ENCODE data around the gene MEGF6.

The MEGF6 gene

DNA sequence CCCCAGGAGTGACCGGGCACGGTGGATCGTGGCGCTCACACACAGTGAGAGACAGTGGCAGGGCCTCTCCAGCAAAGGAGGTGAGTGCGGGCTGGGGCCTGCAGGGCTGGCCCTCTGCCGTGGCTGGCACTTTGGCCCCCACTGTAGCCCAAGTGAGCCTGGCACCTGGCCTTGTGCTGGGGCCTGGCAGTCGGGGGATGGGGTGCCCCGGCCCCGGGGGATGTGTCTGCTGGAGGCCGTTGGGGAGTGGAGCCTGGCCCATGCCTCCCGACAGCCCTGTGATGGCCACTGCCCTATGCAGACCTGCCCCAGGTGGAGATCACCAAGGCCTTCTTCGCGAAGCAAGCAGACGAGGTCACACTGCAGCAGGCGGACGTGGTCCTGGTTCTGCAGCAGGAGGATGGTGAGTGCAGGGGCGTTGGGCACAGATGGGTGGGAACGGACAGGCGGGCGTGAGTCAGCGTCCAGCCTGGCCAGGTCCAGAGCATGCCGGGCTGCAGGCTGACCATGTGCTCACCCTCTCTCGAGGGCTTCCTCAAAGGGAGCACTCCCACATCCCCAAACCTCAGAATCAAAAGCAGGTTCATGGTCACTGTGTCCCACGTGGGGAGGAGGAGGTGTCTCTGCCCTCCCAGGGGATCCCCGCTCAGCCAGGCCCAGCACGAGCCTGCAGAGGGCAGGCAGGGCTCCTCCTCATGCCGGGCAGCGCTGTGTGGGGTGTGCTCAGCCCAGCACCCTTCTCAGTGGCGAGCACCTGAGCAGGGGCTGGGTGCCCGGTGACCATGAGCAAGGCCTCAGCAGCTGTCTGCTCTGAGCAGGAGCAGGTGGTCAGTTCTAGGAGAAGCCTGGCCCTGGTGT is 131.6 kb downstream of the MEGF6 start:
- no peak for DNase-seq

DNA sequence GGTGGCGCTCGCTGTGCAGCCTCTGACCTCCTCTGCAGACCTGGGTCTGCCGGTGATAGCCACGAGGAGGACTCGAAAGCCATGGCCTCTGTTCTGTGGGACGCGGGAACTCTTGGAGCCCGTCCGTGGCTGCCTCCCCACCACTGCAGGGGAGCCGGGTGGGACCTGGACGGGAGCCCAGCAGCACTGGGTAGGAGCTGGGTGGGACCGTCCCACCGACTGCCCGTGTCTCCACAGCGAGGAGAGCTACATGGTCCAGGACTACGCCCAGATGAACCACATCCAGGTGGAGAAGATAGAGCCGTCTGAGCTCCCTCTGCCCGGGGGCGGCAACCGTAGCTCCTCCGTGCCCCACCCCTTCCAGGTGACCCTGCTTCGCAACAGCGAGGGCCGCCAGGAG is 133.1 kb downstream of the MEGF6 start:
- no peak for DNase-seq

DNA sequence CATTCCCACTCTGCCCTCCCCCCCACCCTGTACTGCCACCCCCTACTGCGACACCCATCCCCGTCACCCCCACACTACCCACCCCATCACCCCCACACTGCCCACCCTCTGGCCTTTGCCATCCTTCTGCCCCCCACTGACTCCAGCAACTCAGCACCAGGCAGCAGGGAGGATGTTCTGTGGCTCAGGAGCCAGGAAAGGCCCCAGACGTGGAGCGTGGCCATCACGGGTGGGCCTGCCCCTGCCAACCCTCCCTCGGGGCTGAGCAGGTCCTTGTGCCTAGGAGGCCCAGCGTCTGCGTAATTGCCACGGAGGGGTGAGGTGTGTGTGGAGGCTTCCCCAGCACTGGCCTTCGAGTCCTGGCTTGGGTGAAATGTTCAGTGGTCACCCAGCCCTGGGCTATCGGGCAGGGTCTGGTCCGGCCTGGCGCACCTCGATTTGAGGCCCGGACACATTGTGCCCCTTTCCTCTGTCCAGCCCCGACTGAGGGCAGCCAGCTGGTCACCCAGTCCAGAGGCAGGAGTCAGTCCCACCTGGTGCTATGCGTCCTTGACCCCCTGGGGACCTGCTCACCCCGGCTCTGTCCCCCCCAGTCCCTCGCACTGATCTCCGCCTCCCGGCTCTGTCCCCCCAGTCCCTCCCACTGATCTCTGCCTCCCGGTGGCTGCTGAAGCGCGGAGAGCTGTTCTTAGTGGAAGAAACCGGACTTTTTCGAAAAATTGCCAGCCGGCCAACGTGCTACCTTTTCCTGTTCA is 133.9 kb downstream of the MEGF6 start:
- no peak for DNase-seq

DNA sequence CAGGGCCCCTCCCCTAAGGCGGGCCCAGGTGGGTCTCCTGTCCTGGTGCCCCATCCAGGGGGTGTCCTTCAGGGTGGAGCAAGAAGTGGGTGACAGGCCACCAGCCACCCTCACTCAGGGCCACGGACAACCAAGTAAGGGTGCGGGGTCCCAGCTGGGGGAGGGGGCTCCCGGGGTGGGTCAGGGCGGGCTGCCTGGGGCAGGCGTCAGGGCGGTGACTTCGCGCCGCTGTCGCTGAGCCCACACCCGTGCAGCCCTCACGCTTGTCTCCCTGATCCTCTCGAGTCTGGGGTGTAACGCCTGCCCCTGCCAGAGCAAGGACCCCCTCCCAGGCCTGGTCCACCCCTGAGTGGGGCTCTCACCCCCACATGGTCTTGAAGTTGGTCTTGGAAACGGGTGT is 134.6 kb downstream of the MEGF6 start:
- DNase-seq: no peak

DNA sequence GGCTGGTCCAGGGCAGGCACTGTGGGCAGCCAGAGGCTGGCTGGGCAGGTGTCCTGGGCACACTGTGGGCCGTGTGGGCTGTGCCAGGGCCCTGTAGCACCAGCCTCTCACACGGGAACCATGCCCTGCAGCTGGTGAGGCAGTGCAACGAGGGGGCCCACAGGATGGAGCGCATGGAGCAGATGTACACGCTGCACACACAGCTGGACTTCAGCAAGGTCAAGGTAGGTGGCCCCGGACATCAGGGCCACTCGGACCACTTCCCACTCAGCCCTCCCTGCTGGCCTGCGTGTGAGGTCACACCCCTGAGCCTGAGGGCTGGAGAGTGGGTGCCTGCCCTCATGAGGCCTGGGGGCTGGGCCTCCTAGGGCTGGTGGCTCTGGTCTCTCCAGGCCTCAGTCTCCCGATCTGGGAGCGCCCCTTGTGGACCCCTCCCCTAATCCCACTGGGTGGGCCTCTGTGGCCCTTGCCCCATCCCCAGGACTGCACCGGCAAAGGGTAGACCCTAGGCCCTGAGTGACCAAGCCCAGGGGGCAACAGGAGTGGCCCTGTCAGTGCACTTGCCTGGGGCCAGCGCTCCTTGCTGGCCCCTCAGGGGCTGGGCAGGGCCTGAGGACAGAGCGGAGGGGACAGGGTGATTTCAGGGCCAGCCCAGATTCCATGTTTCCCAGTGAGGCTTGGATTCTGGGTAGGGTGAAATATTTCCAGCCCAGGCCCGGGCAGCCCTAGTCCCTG is 135.3 kb downstream of the MEGF6 start:
- DNase-seq: no peak

DNA sequence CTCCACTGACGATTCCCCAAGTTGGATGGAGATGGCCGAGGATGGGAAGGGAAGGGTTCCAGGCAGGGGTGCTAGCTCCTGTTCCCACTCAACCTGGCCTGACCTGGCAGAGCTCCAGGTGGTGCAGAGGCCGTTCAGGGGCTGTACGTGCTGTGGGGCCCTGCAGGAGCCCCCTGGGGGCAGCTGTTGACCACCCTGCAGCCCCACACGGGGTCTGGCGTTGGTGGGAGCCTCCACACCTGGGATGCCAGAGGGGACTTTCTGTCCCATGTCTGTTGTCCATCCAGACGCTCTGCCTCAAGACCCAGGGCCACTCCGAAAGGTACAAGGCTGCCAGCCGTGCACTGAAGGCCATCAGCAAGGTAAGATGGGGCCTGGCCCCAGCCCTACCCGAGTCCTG is 136.9 kb downstream of the MEGF6 start:
- no peak for DNase-seq

DNA sequence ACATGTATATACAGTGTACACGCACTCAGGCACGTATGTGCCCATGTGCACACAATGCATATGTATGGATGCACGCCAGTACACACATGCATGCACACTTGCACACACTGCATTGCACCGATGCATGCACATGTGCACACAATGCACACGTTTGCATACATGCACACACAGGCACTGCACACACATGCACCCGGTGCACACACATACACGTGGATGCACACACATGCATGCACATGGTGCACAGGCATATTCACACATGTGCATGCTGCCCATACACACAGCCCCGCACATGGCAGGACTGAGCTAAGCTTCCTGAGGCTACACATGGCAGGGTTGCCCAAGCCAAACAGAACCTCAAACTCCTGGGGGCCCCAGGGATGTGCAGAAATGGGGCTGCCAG is 137.3 kb downstream of the MEGF6 start:
- DNase-seq: no peak

DNA sequence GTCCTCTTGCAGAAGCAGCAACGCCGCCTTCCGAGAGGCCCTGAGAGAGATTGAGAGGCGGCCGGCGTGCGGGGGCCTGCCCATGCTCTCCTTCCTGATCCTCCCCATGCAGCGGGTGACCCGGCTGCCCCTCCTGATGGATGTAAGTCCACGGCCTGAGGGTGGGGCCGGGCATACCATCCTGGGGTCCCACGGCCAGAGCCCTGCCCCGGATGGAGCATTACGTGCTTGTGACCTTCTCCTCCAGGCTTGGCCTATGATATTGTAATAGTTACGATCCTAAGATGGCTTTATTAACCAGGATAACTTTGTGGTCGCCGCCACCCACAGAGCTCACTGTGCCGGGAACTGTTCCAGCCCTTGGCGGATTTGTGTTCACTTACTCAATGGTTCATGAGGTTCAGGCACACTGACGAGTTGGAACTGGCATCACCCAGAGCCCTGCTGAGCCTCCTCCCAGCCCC is 137.9 kb downstream of the MEGF6 start:
- no peak for DNase-seq

DNA sequence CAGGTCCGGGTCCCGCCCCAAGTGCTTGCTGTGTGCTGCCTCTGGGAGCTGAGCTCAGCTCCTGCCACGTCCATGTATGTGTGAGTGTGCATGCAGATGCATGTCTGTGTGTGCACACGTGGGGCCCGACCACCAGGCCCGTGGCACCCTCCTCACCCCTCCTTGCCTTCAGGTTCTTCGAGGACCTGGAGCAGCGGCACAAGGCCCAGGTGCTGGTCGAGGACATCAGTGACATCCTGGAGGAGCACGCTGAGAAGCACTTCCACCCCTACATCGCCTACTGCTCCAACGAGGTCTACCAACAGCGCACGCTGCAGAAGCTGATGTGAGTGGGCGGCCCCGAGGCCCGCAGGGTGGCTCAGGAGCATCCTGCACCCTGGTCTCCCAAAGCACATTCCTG is 138.4 kb downstream of the MEGF6 start:
- no peak for DNase-seq

DNA sequence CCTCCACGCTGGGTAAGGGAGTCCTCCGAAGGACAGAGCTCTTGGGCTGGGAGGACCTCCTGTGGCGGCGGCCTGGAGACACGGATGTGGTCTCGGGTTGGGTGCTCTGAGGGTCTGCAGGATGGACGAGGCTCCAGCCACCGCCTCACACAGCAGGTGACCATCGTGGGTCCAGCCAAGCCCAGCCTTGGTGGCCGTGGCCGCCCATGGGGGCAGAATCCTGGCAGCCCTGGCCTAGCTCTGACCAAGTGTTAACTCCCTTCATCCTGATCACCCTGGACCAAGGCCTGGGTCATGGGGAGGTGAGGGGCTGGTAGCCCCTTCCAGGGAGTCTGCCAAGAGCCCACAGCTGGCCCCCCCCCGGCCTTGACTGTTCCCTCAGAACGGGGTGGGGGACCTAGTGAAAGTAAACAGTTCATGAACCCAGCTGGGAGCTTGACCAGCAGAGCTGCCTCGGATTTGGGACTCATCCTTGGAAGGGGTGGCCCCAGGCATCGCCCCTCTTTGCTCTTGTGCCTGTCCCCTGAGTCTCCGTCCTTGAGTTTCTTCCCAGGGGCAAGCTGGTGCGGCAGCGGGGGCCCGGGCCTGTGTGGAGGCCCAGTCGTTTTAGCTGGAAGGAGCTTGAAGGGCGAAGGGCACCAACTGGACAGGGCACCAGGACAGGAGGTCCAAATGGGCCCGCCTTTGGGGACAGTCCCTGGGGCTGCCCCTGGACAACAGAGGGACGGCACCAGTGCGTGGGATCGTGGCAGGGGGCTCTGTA is 139.0 kb downstream of the MEGF6 start:
- DNase-seq: no peak

DNA sequence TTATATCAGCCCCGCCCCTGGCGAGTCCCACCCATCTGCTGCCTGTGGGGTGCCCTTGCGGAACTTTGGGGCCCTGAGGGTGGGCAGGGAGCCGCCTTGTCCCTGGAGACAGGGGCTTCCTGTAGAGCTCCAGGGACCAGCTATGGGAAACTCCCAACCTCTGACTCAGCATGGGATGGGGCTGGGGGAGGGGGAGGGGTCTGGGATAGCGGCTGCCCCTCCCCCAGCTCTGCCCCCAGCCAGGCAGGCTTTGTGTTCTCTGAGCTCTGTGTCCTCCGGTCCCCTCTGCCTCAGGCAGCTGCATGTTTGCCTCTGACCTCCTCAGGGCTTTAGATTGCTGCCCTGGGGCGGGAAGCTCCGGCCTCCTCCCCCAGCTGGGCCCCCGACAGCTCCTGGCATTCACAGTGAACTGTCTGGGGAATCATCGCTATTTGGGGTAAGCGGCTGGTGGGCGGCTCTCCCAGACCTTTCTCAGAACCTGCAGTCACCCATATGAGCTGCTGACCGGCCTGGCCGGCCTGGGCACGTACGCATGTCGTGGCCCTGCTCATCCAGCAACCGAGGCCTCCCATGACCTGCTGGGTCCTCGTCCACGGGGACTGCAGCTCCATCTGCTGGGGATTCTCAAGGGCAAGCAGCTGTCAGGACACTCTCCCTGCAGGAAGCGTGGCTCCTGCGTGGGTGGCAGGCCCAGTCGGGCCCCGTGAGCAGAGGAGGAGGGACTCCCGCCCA is 139.8 kb downstream of the MEGF6 start:
- no peak for DNase-seq

DNA sequence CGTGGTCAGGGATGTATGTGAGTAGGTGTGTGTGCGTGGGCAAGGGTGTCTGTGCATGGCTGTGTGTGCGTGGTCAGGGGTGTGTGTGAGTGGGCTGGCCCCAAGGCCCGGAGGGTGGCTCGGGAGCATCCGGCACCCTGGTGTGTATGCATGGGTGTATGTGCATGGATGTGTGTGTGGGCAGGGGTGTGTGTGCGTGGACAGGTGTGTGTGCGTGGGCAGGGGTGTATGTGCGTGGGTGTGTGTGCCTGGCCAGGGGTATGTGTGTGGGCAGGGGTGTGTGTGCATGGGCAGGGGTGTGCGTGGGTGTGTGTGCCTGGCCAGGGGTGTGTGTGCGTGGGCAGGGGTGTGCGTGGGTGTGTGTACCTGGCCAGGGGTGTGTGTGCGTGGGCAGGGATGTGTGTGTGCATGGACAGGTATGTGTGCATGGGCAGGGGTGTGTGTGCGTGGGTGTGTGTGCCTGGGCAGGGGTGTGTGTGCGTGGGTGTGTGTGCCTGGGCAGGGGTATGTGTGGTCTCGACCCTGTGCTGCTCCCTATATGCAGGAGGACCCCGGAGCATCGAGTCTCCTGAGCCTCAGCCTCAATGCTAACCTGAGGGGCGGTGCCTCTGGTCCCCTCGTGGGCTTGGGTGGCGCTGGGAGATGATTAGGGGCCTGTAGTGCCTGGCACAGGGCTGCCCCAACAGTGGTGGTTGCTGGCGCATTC is 140.5 kb downstream of the MEGF6 start:
- no peak for DNase-seq

DNA sequence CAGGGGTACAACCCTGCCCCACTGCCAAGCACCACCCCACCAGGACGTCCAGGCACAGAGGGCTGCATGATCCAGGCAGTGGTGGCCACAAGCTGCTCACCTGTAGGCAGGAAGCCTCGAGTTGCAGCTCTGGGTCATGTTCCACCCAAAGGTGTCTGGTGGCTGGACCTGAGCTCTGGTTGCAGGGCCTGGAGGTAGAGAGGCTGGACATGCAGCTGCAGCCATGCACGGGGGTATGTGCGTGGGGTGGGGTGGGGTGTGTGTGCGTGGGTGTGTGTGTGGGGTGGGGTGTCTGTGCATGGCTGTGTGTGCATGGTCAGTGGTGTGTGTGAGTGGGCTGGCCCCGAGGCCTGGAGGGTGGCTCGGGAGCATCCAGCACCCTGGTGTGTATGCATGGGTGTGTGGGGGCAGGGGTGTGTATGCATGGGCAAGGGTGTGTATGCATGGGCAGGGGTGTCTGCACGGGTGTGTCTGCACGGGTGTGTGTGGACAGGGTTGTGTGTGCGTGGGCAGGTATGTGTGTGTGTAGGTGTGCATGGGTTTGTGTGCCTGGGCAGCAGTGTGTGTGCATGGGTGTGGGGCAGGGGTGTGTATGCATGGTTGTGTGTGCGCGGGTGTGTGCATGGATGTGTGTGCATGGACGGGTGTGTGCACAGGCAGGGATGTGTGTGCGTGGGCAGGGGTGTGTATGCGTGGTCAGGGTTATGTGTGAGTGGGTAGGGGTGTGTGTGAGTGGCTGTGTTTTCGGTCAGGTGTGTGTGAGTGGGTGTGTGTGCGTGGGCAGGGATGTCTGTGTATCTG is 141.3 kb downstream of the MEGF6 start:
- no peak for DNase-seq

DNA sequence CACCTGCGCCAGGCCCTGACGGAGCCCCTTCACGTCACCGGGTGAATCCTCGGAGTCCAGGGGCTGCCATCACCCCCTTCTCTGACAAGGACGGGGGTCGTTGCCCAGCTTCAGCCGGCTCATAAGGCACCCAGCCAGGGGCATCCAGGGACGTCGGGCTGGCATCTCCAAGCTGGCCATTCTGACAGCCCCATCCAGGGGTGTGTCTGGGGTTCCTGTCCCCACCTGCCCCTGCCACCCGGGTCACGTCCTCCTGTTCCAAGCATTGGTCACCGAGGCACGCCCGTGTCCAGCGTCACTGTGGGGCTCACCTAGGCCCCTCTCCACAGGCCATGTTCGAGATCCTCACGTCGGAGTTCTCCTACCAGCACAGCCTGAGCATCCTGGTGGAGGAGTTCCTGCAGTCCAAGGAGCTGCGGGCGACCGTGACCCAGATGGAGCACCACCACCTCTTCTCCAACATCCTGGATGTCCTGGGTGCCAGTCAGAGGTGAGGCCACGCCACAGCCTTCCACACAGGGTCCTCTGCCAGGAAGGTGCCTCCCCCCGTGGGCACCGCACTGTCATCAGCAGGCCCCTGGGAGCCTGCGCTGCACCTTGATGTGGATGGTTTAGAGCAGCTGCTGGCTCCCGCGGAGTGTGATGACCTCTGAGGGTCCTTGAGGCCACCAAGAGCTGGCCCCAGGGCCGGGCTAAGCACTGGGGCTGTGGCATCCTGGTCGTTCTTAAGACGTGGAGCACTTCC is 142.0 kb downstream of the MEGF6 start:
- no peak for DNase-seq

DNA sequence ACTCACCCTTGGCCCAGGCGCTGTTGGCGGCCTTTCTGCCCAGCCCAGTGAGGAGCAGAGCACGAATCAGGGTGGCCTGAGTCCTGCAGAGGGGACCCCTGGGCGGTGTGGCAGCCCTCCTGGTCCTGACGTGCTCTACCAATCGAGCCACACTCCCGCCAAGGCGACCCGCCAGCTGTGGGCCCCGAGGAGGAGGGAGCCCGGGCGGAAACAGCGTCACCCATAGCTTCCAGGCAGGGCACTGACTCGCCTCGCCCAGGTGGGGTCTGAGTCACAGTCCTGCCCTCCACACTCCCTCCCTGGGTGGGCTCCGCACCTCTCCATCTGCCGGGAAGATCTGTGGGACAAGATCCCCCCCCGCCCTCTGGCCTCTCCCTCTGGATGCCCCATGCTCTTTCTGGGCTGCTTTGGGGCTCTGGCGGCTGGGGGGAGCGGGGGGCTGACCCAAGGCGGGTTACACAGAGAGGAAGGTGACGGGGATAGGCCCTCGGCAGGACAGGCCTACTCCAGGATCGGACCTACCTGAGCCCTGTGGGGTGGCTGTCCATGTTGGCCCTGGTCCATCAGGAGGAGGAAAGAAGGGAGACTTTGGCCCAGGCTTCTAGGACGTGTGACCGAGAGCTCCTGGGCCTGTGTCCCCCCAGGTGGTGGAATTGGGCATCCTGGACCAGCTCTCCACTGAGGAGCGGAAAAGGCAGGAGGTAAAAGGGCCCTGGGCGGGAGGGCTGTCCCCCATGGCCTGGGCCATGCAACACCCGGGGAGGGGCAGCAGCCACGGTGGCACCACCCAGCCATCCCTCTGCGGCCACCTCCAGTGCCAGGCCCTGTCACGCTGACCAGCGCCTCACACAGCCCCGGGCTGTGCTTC is 142.8 kb downstream of the MEGF6 start:
- DNase-seq: no peak

DNA sequence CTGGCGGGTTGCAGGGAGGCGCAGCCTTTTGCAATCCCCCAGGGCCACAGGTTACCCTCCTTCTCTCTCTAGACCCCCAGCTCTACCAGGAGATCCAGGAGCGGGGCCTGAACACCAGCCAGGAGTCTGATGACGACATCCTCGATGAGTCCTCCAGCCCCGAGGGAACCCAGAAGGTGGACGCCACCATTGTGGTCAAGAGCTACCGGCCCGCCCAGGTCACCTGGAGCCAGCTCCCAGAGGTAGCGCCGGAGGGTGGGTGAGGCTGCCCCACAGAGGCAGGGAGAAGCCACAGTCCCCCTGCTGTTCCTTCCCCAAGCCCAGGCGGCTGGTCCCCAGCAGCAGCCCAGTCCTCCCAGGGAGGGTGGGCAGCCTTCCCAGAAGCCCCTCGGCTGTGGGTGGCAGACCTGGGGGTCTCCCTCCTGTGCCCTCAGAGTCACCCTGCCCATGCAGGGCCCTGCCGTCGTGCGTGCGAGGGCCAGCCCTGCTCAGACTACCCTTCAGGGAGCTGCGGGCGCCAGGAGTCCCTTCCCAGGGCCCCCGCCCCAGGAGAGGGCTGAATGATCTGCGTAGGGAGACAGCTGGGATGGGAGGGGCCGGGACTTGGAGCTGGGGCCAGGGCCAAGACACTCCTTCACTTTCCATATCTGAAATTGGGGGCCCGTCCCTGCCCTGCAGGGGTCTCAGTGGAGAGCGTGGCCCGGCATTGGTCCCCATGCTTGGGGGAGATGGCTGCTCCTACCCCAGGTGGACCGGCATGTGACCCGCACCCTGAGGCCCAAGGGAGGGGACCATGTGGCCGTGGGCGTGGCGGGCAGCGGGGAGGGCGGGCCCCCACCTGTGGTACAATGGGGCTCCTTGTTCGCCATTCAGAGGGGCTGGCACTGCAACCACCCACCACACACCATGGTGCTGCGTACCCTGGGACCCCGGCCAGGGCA is 143.9 kb downstream of the MEGF6 start:
- DNase-seq: no peak

DNA sequence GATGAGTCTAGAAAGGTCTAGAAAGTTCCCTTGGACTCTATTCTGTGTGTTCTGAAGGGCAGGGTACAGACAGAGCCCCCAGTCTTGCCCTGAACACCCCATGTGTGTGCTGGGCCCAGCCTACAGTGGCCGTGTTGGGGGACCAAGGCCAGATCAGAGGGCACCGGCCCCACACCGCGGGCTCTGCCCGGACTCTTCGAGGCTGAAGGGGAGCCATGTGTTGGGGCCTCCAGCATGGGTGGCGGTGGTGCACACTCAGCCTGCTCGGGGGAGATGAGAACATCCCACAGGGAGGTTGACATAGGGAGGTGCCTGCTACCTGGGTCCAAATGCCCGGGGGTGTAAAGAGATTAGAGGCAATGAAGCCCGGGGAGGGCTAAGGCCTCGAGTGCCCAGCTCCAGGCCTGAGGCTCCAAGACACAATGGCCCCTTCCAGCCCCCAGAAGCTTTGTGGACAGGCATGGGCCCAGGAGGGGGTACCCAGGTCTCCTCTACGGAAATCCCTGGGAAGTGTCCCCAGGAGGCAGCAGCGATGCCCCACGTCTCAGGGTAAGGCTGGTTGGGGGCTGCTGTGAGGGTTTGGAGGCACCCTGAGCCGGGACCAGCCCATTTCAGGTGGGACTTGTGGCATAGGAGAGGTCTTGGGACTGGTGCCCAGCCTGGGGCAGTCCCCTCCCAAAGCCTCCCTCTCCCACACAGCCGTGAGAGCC is 144.8 kb downstream of the MEGF6 start:
- DNase-seq: no peak
